ENCODE results near the gene FALEC. TPM values are rescaled to one million over a fixed set of nuclear protein-coding genes. Genes with fewer than 3 reads are reported as not detected.
A peak's percentile ranks its signal among the peaks of the same experiment; 100 is the strongest.

The FALEC gene
- total and polyA plus RNA-seq, 2 of the 8 experiments (the other 6 are each of a cell fraction or from before 2014, with no cell fraction given), result not detected

- TF ChIP-seq RBBP5 (IDR thresholded peaks at IDR 0.05; ENCODE audit: borderline replicate concordance, low read depth, low read length), result 0 out of 2 replicates have a peak, but pooled peaks have one; percentile 66
- 0 out of 2 replicates have a peak, but pooled peaks have one; percentile 4 for TF ChIP-seq SRF (IDR thresholded peaks at IDR 0.05; ENCODE audit: low read depth, low read length)
- peak; percentile 77 for TF ChIP-seq JUND (IDR thresholded peaks at IDR 0.05; ENCODE audit: low read length)
- TF ChIP-seq HDAC2 (IDR thresholded peaks at IDR 0.05; ENCODE audit: borderline replicate concordance in 1 of 2, low read depth in 2 of 2, low read length in 2 of 2), result no peak
Measured at GRCh38 chr1:150578272-150579109, 62.9 kb downstream of the FALEC start (continued).
